ENCODE measurements around the gene FBXW2. TPM values are rescaled to one million over a fixed set of nuclear protein-coding genes. Genes with fewer than 3 reads are reported as not detected.

The FBXW2 gene
- total RNA-seq, 1 experiment from 2014 or later, result 69.6 TPM

GRCh38 chr9:120723565-120723964 is 69.7 kb downstream of the FBXW2 start:
- no peak for DNase-seq
- H3K4me2 ChIP-seq, result no peak overlapping the region
- H3K27ac ChIP-seq, result no peak overlapping the region
- ChIA-PET POLR2A (ENCODE audit: unreplicated experiment) (interaction anchor here (1.0 kb wide), 1 partner anchor 8 kb away, joined by 24 read pairs; no protein-coding TSS in a partner anchor), CTCF (no interaction called here)
- no peaks in the 10 kb centered on the region for H3F3A ChIP-seq (ENCODE audit: insufficient read depth, low read depth)
- no peaks in the 10 kb centered on the region for H3K9me3 ChIP-seq (ENCODE audit: insufficient read depth, low read depth)
- H2AFZ ChIP-seq, result no peak overlapping the region
- no peaks in the 10 kb centered on the region for H3K79me2 ChIP-seq (ENCODE audit: low read depth)
- no peaks in the 10 kb centered on the region for H3K27me3 ChIP-seq (ENCODE audit: insufficient read depth, low read depth)
- H3K4me3 ChIP-seq, result no peak overlapping the region
- TF ChIP-seq CTCF (conservative IDR thresholded peaks at IDR 0.05) (no peak), EZH2 (IDR thresholded peaks at IDR 0.05; ENCODE audit: low read depth) (no peak)
- no peaks in the 10 kb centered on the region for H4K20me1 ChIP-seq (ENCODE audit: insufficient read depth)
- H3K4me1 ChIP-seq (replicated peaks; ENCODE audit: insufficient read depth), result peaks cover 17% of the 10 kb centered on the region
- H3K9me2 ChIP-seq (ENCODE audit: insufficient read depth), result no peaks in the 10 kb centered on the region
- no TSS peak for BruUV-seq (replicated peaks)
- intact Hi-C loops (cut with micrococcal nuclease; ENCODE audit: unreplicated experiment), result no loop called here
- H3K36me3 ChIP-seq (ENCODE audit: low read depth), result no peaks in the 10 kb centered on the region

- ChIA-PET POLR2A (ENCODE audit: unreplicated experiment) (no interaction called here), CTCF (no interaction called here)
- no peaks in the 10 kb centered on the region for H3K27me3 ChIP-seq (ENCODE audit: insufficient read depth, low read depth)
- no peaks in the 10 kb centered on the region for H3K79me2 ChIP-seq (ENCODE audit: low read depth)
- TF ChIP-seq CTCF (conservative IDR thresholded peaks at IDR 0.05), result no peak
- no peak for TF ChIP-seq EZH2 (IDR thresholded peaks at IDR 0.05; ENCODE audit: low read depth)
- H3K4me1 ChIP-seq (replicated peaks; ENCODE audit: insufficient read depth), result peaks cover 42% of the 10 kb centered on the region
- no peak overlapping the region for H2AFZ ChIP-seq
- no peak for DNase-seq
- H3K27ac ChIP-seq, result no peak overlapping the region
- intact Hi-C loops (cut with micrococcal nuclease; ENCODE audit: unreplicated experiment), result no loop called here
- peaks cover 13% of the 10 kb centered on the region for H3F3A ChIP-seq (ENCODE audit: insufficient read depth, low read depth)
- no peak overlapping the region for H3K4me2 ChIP-seq
- BruUV-seq (replicated peaks), result no TSS peak
- H3K36me3 ChIP-seq (ENCODE audit: low read depth), result no peaks in the 10 kb centered on the region
- no peaks in the 10 kb centered on the region for H3K9me3 ChIP-seq (ENCODE audit: insufficient read depth, low read depth)
- no peaks in the 10 kb centered on the region for H3K9me2 ChIP-seq (ENCODE audit: insufficient read depth)
- H4K20me1 ChIP-seq (ENCODE audit: insufficient read depth), result no peaks in the 10 kb centered on the region
- H3K4me3 ChIP-seq, result no peak overlapping the region
These were observed 72.8 kb downstream of the FBXW2 start for GRCh38 chr9:120720404-120720803.

GRCh38 chr9:120718316-120718715 is 74.9 kb downstream of the FBXW2 start:
- H3K9me3 ChIP-seq (ENCODE audit: insufficient read depth, low read depth), result no peaks in the 10 kb centered on the region
- H2AFZ ChIP-seq, result no peak overlapping the region
- CTCF ChIA-PET, result no interaction called here
- intact Hi-C loops (cut with micrococcal nuclease; ENCODE audit: unreplicated experiment), result no loop called here
- no peak for DNase-seq
- H4K20me1 ChIP-seq (ENCODE audit: insufficient read depth), result no peaks in the 10 kb centered on the region
- BruUV-seq (replicated peaks), result no TSS peak
- no peak overlapping the region for H3K27ac ChIP-seq
- H3K36me3 ChIP-seq (ENCODE audit: low read depth), result no peaks in the 10 kb centered on the region
- peak overlapping the region; percentile 91 for H3K4me2 ChIP-seq
- H3K79me2 ChIP-seq (ENCODE audit: low read depth), result peaks cover 6% of the 10 kb centered on the region
- H3K9me2 ChIP-seq (ENCODE audit: insufficient read depth), result no peaks in the 10 kb centered on the region
- POLR2A ChIA-PET (ENCODE audit: unreplicated experiment), result no interaction called here
- H3K27me3 ChIP-seq (ENCODE audit: insufficient read depth, low read depth), result no peaks in the 10 kb centered on the region
- TF ChIP-seq CTCF (conservative IDR thresholded peaks at IDR 0.05) (no peak), EZH2 (IDR thresholded peaks at IDR 0.05; ENCODE audit: low read depth) (no peak)
- H3K4me3 ChIP-seq, result no peak overlapping the region
- H3K4me1 ChIP-seq (replicated peaks; ENCODE audit: insufficient read depth), result peaks cover 48% of the 10 kb centered on the region
- H3F3A ChIP-seq (ENCODE audit: insufficient read depth, low read depth), result peaks cover 22% of the 10 kb centered on the region
